GM20000 (cell line): Measurements from ENCODE around the gene SLC39A11.

Experiments
- DNase-seq: peaks from one replicate; pipeline ENCODE4 v3.0.0; 2012; ENCODE audit warnings: low spot score
- CTCF ChIP-seq: IDR thresholded peaks from 2 replicates; pipeline ENCODE4 v1.5.1; 2012; ENCODE audit warnings: mild to moderate bottlenecking, control low read depth; ENCODE audit errors: extremely low read depth, missing control alignments

The SLC39A11 gene

GRCh38 chr17:72887917-72888316, 204.6 kb downstream of the SLC39A11 start:
- DNase-seq: no peak
- TF ChIP-seq CTCF: no peak

- no peak for TF ChIP-seq CTCF
- no peak for DNase-seq
These were observed 205.2 kb downstream of the SLC39A11 start for GRCh38 chr17:72887322-72887721.

GRCh38 chr17:72886622-72887021, 205.9 kb downstream of the SLC39A11 start:
- no peak for DNase-seq
- TF ChIP-seq CTCF: no peak

- DNase-seq: no peak
- no peak for TF ChIP-seq CTCF
These were observed 208.4 kb downstream of the SLC39A11 start for GRCh38 chr17:72884066-72884465.

GRCh38 chr17:72883351-72883750, 209.1 kb downstream of the SLC39A11 start:
- TF ChIP-seq CTCF: no peak
- no peak for DNase-seq

- DNase-seq: no peak
- TF ChIP-seq CTCF: no peak
These were observed 210.1 kb downstream of the SLC39A11 start for GRCh38 chr17:72882426-72882825.

GRCh38 chr17:72879877-72880276, 212.6 kb downstream of the SLC39A11 start:
- no peak for DNase-seq
- TF ChIP-seq CTCF: no peak
